PC-3 (cell line): ENCODE data around the gene KCNIP4. TPM values are rescaled to one million over a fixed set of nuclear protein-coding genes. Genes with fewer than 3 reads are reported as not detected.

Experiments
- ATAC-seq: fragments of 200-7000 bp; cut with Tn5 transposase; 2 replicates; pipeline ENCODE4 v1.9.1; 2020; ENCODE audit warnings: mild to moderate bottlenecking, moderate library complexity
- BruUV-seq: library from RNA; stranded (reverse); fragments of 400-500 nt; replicated peaks from 2 replicates; lab custom pipeline; 2021; lab: Mats Ljungman, UMichigan
- CTCF ChIA-PET: fragments of 300-600 bp; sonication (Branson Sonifier 250); formaldehyde crosslinking; loops from one replicate; lab custom pipeline; 2022; ENCODE audit warnings: antibody characterized with exemption; lab: Charles Lee
- POLR2A ChIA-PET: fragments of 300-600 bp; sonication (Branson Sonifier 250); formaldehyde crosslinking; loops from one replicate; lab custom pipeline; 2022; ENCODE audit warnings: antibody characterized with exemption; ENCODE audit not compliant: unreplicated experiment; lab: Charles Lee
- DNase-seq: peaks from one replicate; pipeline ENCODE4 v3.0.0-alpha.2; 2015
- H2AFZ ChIP-seq: fragments of 300-600 bp; sonication (generic); 2 replicates; pipeline ENCODE4 v1.6.0; 2016; ENCODE audit warnings: antibody characterized with exemption, low read length
- H3F3A ChIP-seq: fragments of 300-600 bp; sonication (generic); one replicate; pipeline ENCODE4 v1.6.0; 2017; ENCODE audit warnings: antibody characterized with exemption, low read length, control low read depth, mild to moderate bottlenecking; ENCODE audit not compliant: unreplicated experiment
- H3K27ac ChIP-seq: fragments of 300-600 bp; sonication (generic); 2 replicates; pipeline ENCODE4 v1.5.1; 2016; ENCODE audit warnings: mild to moderate bottlenecking, low read length
- H3K27me3 ChIP-seq: fragments of 300-600 bp; sonication (generic); 2 replicates; pipeline ENCODE4 v1.6.1; 2016; ENCODE audit warnings: low read length, mixed read lengths
- H3K36me3 ChIP-seq: fragments of 300-600 bp; sonication (generic); 2 replicates; pipeline ENCODE4 v1.6.1; 2016; ENCODE audit warnings: low read depth, mixed run types, low read length, mixed read lengths
- H3K4me1 ChIP-seq: fragments of 300-600 bp; sonication (generic); 2 replicates; pipeline ENCODE4 v1.5.1; 2016; ENCODE audit warnings: low read length; ENCODE audit not compliant: insufficient read depth
- H3K4me2 ChIP-seq: fragments of 300-600 bp; sonication (generic); 2 replicates; pipeline ENCODE4 v1.6.0; 2016; ENCODE audit warnings: low read length
- H3K4me3 ChIP-seq: fragments of 300-600 bp; sonication (generic); 2 replicates; pipeline ENCODE4 v1.5.1; 2016; ENCODE audit warnings: mild to moderate bottlenecking, low read length, mixed read lengths
- H3K79me2 ChIP-seq: fragments of 300-600 bp; sonication (generic); 2 replicates; pipeline ENCODE4 v1.6.1; 2017; ENCODE audit warnings: low read length, mixed read lengths
- H3K9ac ChIP-seq: fragments of 300-600 bp; sonication (generic); 2 replicates; pipeline ENCODE4 v1.6.0; 2016; ENCODE audit warnings: mild to moderate bottlenecking, low read length
- H3K9me2 ChIP-seq: fragments of 300-600 bp; sonication (generic); replicated peaks from 2 replicates; pipeline ENCODE4 v1.6.1; 2016; ENCODE audit warnings: mixed run types, low read length, mixed read lengths
- H3K9me3 ChIP-seq: fragments of 300-600 bp; sonication (generic); 2 replicates; pipeline ENCODE4 v1.6.1; 2016; ENCODE audit warnings: low read length, mixed read lengths
- H4K20me1 ChIP-seq: fragments of 300-600 bp; sonication (generic); 2 replicates; pipeline ENCODE4 v1.6.1; 2016; ENCODE audit warnings: low read length, mixed read lengths
- CTCF ChIP-seq: fragments of 300-600 bp; sonication (generic); conservative IDR thresholded peaks from 2 replicates; pipeline ENCODE4 v1.5.1; 2017; ENCODE audit warnings: antibody characterized with exemption, low read depth, mild to moderate bottlenecking, low read length
- EZH2 ChIP-seq: fragments of 300-600 bp; sonication (generic); IDR thresholded peaks from one replicate; pipeline ENCODE4 v1.6.1; 2017; ENCODE audit warnings: antibody characterized with exemption, mild to moderate bottlenecking, low read length; ENCODE audit not compliant: unreplicated experiment
- EZH2phosphoT487 ChIP-seq: fragments of 300-600 bp; sonication (generic); IDR thresholded peaks from 2 replicates; pipeline ENCODE4 v1.6.1; 2018; ENCODE audit warnings: mild to moderate bottlenecking, antibody characterized with exemption, low read length, borderline replicate concordance
- intact Hi-C: fragments of 100-400 bp; cut with micrococcal nuclease; formaldehyde crosslinking; loops from 2 replicates; pipeline ENCODE4 v1.9.0; 2023
- total RNA-seq: library from RNA; depleted of rRNA; stranded (reverse); fragments of >200 nt; gene quantifications from 2 replicates; pipeline ENCODE4 v1.2.3, GENCODE V29; 2014

KCNIP4 gene
- total RNA-seq, 1 experiment from 2014 or later = not detected

DNA sequence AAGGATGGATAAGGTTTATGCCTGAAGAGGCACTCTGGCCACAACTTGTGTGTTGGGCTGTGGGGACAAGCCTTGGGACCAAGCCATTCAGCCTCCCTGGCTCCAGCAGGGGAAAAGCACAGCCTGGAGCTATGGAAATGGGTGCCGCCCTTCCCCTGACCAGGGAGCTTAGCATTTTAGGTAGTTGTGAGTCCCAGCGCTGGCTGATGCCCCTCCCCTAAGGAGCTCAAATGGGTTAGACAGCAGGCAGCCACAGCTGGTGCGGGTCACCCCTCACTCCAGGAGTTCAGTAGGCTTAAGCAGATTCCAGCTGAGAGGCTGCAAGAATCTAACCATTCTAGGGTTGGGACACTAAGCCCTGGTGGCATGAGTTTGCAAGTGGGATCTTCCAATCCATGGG lies 172.9 kb downstream of the KCNIP4 start:
- ATAC-seq (no peak), DNase-seq (no peak)
- H3K4me1 ChIP-seq = no peaks in the 10 kb centered on the region
- no peak overlapping the region for H2AFZ ChIP-seq
- no peaks in the 10 kb centered on the region for H3K79me2 ChIP-seq
- BruUV-seq = no TSS peak
- no peaks in the 10 kb centered on the region for H3K27me3 ChIP-seq
- H3F3A ChIP-seq = no peaks in the 10 kb centered on the region
- H3K4me2 ChIP-seq = no peak overlapping the region
- ChIA-PET POLR2A (no interaction called here), CTCF (no interaction called here)
- intact Hi-C loops = no loop called here
- no peaks in the 10 kb centered on the region for H3K9me3 ChIP-seq
- H3K9me2 ChIP-seq = no peaks in the 10 kb centered on the region
- no peak for TF ChIP-seq CTCF
- TF ChIP-seq EZH2phosphoT487 = no peak
- no peak for TF ChIP-seq EZH2
- no peak overlapping the region for H3K27ac ChIP-seq
- no peaks in the 10 kb centered on the region for H4K20me1 ChIP-seq
- H3K4me3 ChIP-seq = no peak overlapping the region
- no peak overlapping the region for H3K9ac ChIP-seq
- H3K36me3 ChIP-seq = no peaks in the 10 kb centered on the region

DNA sequence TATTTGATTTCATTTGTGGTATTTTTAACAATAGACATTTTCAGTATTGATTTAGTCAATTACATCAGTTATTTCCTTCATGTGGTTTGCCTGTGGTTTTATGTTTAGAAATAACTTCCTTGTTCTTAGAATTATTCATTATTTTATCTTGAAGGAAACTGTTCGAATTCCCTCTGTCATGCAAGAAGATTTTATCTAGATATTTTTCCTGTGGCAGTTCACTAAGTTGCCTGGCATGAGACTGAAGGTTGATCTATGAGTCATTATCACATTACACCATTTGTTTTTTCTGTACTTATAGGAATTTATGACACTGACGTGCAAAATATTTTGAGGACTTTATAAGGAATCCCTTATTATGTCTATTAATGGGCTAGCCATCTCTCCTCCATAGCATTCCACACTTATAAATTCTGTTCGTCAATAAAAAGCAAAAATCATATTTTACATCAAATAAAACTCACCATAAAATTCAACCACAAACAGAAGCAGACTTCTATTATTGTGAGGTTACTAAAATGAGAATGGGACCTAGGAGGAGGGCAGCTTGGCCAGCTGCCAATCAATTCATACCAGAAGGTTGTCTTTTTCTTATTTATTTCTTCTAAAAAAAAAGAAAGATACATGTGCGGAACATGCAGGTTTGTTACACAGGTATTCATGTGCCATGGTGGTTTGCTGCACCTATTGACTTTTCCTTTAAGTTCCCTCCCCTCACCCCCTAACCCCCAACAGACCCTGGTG lies 179.0 kb downstream of the KCNIP4 start:
- intact Hi-C loops = no loop called here
- ChIA-PET POLR2A (no interaction called here), CTCF (no interaction called here)
- Histone ChIP-seq H3K4me2 (no peak overlapping the region), H3K27me3 (peaks cover 14% of the 10 kb centered on the region), H3K27ac (peak overlapping the region; percentile 67), H3K79me2 (no peaks in the 10 kb centered on the region), H3F3A (no peaks in the 10 kb centered on the region), H2AFZ (no peak overlapping the region), H3K9me2 (no peaks in the 10 kb centered on the region), H4K20me1 (no peaks in the 10 kb centered on the region), H3K36me3 (no peaks in the 10 kb centered on the region; the same call in 1 of the 2 replicates), H3K9ac (no peak overlapping the region), H3K4me1 (peaks cover 7% of the 10 kb centered on the region; the same call in 1 of the 2 replicates), H3K9me3 (no peaks in the 10 kb centered on the region), H3K4me3 (no peak overlapping the region)
- TF ChIP-seq EZH2 = no peak
- BruUV-seq = no TSS peak
- DNase-seq = peak; percentile 79
- peak; percentile 58 for ATAC-seq

DNA sequence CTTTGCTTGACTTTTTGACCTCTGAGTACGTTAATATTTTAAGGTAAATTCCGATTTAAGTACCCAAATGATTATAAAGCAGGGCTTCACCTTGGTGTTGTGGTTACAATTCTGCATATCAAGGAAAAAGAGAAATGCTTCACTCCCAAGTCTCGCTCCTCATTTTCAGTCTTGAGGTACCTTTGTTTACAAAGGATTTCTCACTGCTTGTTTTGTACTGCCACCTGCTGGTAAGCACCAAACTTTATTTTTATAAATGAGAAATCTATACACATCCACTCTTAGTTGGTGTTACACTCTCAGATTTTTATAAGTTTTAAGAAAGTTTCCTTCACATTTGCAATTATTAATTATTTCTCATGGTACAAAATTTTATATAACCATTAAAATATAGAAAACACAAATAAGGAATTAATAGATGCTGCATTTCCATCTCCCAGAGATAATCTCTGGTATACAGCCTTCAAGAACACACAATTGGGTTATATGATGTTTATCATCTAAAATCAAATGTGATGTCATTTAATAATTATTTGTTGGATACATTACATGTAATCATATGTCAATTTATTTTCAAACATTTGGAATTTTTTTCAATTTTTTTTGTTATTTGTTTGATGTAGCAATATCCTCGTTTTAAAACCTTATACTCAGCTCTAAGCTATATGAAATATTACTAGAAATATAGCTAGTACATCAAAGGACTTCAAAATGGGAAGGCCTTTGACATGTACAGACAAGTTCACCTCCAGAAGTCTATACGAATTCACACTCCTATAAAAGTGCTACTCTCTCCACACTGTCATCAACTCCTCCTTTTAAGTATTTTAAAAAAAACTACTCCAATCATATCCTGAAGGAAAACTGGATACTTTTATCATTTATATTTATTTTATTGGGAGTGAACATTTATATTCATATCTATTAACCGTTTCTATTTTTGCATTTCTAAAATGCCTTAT lies 179.9 kb downstream of the KCNIP4 start:
- H3F3A ChIP-seq = no peaks in the 10 kb centered on the region
- ATAC-seq (peak; percentile 44), DNase-seq (peak; percentile 60)
- no peaks in the 10 kb centered on the region for H4K20me1 ChIP-seq
- ChIA-PET CTCF (interaction anchor here (0.7 kb wide), 1 partner anchor 250 kb away, joined by 4 read pairs; no protein-coding TSS in a partner anchor), POLR2A (no interaction called here)
- 0 out of 2 replicates have a peak overlapping the region, but pooled peaks have one; percentile 33 for H3K4me2 ChIP-seq
- no peaks in the 10 kb centered on the region for H3K9me2 ChIP-seq
- no peaks in the 10 kb centered on the region for H3K9me3 ChIP-seq
- H3K27ac ChIP-seq = peak overlapping the region; percentile 71
- H3K36me3 ChIP-seq = no peaks in the 10 kb centered on the region; the same call in 1 of the 2 replicates
- no peaks in the 10 kb centered on the region for H3K79me2 ChIP-seq
- H3K27me3 ChIP-seq = peaks cover 14% of the 10 kb centered on the region
- H2AFZ ChIP-seq = no peak overlapping the region
- no peak overlapping the region for H3K4me3 ChIP-seq
- BruUV-seq = no TSS peak
- peaks cover 7% of the 10 kb centered on the region; the same call in 1 of the 2 replicates for H3K4me1 ChIP-seq
- intact Hi-C loops = loop anchor here (1.0 kb wide), 2 partner anchors 256 to 261 kb away; no protein-coding TSS in a partner anchor
- no peak for TF ChIP-seq EZH2
- TF ChIP-seq EZH2phosphoT487 = no peak
- peak; percentile 79 for TF ChIP-seq CTCF
- no peak overlapping the region for H3K9ac ChIP-seq
